Heart left ventricle (tissue), 13 donors: Measurements from ENCODE around the gene REM2.

Experiments
- CTCF ChIP-seq, 12 donors: fragments of 200-600 bp; sonication (generic) in 4 of 12; IDR thresholded peaks; one replicate each; pipeline versions ENCODE4 v1.5.0 to v1.8.0; 2018 to 2022; ENCODE audit warnings: antibody characterized with exemption in 12 of 12, mild to moderate bottlenecking in 5 of 12
- POLR2A ChIP-seq, 2 donors: fragments of 450-650 bp; IDR thresholded peaks; one replicate each; pipeline ENCODE4 v1.6.1; 2017; ENCODE audit warnings: antibody characterized with exemption in 2 of 2, mild to moderate bottlenecking in 2 of 2, moderate library complexity in 2 of 2
- donor health status: ischemic (EF 13 %, LVEDD 7.1; RV severe dilation, severe dysfunction).
- donor health status: DM: no; HTN: yes; CAD: no.
- donor health status: DM: no; HTN: no; CAD: no.
- donor health status: ischemic (EF 25% LVEDD 6.9; RV normal size, moderate dysfunction).
- donor health status: ischemic (EF 25% LVEDD 5.7; RV mildly dilated, moderate dysfunction).
- donor health status: ischemic (EF 35%, LVEDD 5.7; RV mildly dilated, moderate dysfunction).
- donor health status: nonischemic (EF 11% LVEDD 7.7; RV severe dilation, severe dysfunction).
- donor health status: DM: yes; HTN: yes; CAD: no.
- donor health status: PGD.
- donor health status: ischemic (EF 29% LVEDD 5.4; RV normal size, mild dysfunction).
- donor health status: nonischemic (EF 23%, LVEDD 6.1; RV moderate dilation, normal function).

GRCh38 chr14:22850944-22851764, 31.9 kb upstream of the REM2 start:
- no peak for TF ChIP-seq CTCF (IDR thresholded peaks at IDR 0.05)
- no peak for TF ChIP-seq POLR2A (IDR thresholded peaks at IDR 0.05)
